Measurements from ENCODE around the gene NIT1. TPM values are rescaled to one million over a fixed set of nuclear protein-coding genes. Genes with fewer than 3 reads are reported as not detected.

Gene NIT1
- total and polyA plus RNA-seq, 2 of the 8 experiments (the other 6 are each of a cell fraction or from before 2014, with no cell fraction given), result 33.0 to 40.4 TPM

DNA sequence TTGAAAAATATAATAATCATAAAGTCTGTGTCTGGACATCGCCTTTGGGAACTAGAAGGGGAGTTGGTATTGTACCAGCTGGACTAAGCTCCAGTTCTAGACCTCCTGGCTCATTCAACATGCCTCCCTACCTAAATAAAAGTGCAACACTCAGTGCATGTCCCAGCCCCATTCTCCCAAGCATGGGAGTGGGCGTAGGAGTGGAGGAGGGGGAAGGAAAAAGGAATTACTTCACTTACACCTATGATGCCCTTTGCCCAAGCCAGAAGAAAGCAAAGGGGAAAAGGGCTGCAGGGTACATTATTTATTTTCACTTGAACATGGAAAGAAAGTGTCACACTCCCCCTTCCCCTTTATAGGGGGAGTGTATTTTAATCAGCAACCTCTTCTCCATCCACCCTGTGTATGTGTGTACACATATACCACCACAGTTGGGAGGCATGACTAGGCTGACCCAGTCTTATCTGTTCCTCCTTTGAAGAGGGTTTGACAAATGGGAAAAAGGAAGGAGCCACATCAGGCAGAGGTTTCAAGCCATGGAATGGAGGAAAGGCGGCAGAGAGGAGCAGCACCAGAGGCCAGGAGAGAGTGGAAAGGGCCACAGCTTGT lies 3.2 kb downstream of the NIT1 start (continued):
- TF ChIP-seq, protein P1, sequence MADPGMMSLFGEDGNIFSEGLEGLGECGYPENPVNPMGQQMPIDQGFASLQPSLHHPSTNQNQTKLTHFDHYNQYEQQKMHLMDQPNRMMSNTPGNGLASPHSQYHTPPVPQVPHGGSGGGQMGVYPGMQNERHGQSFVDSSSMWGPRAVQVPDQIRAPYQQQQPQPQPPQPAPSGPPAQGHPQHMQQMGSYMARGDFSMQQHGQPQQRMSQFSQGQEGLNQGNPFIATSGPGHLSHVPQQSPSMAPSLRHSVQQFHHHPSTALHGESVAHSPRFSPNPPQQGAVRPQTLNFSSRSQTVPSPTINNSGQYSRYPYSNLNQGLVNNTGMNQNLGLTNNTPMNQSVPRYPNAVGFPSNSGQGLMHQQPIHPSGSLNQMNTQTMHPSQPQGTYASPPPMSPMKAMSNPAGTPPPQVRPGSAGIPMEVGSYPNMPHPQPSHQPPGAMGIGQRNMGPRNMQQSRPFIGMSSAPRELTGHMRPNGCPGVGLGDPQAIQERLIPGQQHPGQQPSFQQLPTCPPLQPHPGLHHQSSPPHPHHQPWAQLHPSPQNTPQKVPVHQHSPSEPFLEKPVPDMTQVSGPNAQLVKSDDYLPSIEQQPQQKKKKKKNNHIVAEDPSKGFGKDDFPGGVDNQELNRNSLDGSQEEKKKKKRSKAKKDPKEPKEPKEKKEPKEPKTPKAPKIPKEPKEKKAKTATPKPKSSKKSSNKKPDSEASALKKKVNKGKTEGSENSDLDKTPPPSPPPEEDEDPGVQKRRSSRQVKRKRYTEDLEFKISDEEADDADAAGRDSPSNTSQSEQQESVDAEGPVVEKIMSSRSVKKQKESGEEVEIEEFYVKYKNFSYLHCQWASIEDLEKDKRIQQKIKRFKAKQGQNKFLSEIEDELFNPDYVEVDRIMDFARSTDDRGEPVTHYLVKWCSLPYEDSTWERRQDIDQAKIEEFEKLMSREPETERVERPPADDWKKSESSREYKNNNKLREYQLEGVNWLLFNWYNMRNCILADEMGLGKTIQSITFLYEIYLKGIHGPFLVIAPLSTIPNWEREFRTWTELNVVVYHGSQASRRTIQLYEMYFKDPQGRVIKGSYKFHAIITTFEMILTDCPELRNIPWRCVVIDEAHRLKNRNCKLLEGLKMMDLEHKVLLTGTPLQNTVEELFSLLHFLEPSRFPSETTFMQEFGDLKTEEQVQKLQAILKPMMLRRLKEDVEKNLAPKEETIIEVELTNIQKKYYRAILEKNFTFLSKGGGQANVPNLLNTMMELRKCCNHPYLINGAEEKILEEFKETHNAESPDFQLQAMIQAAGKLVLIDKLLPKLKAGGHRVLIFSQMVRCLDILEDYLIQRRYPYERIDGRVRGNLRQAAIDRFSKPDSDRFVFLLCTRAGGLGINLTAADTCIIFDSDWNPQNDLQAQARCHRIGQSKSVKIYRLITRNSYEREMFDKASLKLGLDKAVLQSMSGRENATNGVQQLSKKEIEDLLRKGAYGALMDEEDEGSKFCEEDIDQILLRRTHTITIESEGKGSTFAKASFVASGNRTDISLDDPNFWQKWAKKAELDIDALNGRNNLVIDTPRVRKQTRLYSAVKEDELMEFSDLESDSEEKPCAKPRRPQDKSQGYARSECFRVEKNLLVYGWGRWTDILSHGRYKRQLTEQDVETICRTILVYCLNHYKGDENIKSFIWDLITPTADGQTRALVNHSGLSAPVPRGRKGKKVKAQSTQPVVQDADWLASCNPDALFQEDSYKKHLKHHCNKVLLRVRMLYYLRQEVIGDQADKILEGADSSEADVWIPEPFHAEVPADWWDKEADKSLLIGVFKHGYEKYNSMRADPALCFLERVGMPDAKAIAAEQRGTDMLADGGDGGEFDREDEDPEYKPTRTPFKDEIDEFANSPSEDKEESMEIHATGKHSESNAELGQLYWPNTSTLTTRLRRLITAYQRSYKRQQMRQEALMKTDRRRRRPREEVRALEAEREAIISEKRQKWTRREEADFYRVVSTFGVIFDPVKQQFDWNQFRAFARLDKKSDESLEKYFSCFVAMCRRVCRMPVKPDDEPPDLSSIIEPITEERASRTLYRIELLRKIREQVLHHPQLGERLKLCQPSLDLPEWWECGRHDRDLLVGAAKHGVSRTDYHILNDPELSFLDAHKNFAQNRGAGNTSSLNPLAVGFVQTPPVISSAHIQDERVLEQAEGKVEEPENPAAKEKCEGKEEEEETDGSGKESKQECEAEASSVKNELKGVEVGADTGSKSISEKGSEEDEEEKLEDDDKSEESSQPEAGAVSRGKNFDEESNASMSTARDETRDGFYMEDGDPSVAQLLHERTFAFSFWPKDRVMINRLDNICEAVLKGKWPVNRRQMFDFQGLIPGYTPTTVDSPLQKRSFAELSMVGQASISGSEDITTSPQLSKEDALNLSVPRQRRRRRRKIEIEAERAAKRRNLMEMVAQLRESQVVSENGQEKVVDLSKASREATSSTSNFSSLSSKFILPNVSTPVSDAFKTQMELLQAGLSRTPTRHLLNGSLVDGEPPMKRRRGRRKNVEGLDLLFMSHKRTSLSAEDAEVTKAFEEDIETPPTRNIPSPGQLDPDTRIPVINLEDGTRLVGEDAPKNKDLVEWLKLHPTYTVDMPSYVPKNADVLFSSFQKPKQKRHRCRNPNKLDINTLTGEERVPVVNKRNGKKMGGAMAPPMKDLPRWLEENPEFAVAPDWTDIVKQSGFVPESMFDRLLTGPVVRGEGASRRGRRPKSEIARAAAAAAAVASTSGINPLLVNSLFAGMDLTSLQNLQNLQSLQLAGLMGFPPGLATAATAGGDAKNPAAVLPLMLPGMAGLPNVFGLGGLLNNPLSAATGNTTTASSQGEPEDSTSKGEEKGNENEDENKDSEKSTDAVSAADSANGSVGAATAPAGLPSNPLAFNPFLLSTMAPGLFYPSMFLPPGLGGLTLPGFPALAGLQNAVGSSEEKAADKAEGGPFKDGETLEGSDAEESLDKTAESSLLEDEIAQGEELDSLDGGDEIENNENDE (IDR thresholded peaks at IDR 0.05; ENCODE audit: insufficient replicate concordance, low read length), result no peak
- TF ChIP-seq TEAD4 (IDR thresholded peaks at IDR 0.05; ENCODE audit: low read depth, low read length), result no peak
- TF ChIP-seq FOSL1 (IDR thresholded peaks at IDR 0.05; ENCODE audit: insufficient read depth, low read depth, low read length), result no peak
- TF ChIP-seq SIRT6 (IDR thresholded peaks at IDR 0.05; ENCODE audit: low read length), result no peak
- TF ChIP-seq SIX5 (IDR thresholded peaks at IDR 0.05; ENCODE audit: low read depth, low read length), result no peak
- TF ChIP-seq TAF1 (IDR thresholded peaks at IDR 0.05; ENCODE audit: low read depth, low read length), result no peak

All from H1 (cell line).